A673 (cell line): ENCODE results near the gene EIF3L. TPM values are rescaled to one million over a fixed set of nuclear protein-coding genes. Genes with fewer than 3 reads are reported as not detected.
A peak's percentile ranks its signal among the peaks of the same experiment; 100 is the strongest.

Experiments used
- BruUV-seq: library from RNA; stranded (reverse); fragments of 400-500 nt; replicated peaks from 2 replicates; lab custom pipeline; 2021; lab: Mats Ljungman, UMichigan
- CTCF ChIA-PET: fragments of 300-600 bp; sonication (Branson Sonifier 250); formaldehyde crosslinking; loops from one replicate; lab custom pipeline; 2022; ENCODE audit warnings: antibody characterized with exemption; lab: Charles Lee
- POLR2A ChIA-PET: fragments of 300-600 bp; sonication (Branson Sonifier 250); formaldehyde crosslinking; loops from one replicate; lab custom pipeline; 2022; ENCODE audit warnings: antibody characterized with exemption; ENCODE audit not compliant: low non-redundant PET; lab: Charles Lee
- DNase-seq: peaks from one replicate; pipeline ENCODE4 v3.0.0-alpha.2; 2015; ENCODE audit warnings: low spot score
- H3K27ac ChIP-seq: fragments of 200-600 bp; sonication (generic); 2 replicates; pipeline ENCODE4 v1.5.1; 2016; ENCODE audit warnings: mixed run types, low read depth, mild to moderate bottlenecking, mixed read lengths, antibody characterized with exemption, low read length; ENCODE audit not compliant: poor library complexity, severe bottlenecking
- H3K27me3 ChIP-seq: fragments of 200-600 bp; sonication (generic); replicated peaks from 2 replicates; pipeline ENCODE4 v1.6.1; 2017; ENCODE audit warnings: mixed run types, low read depth, mild to moderate bottlenecking, mixed read lengths, antibody characterized with exemption, low read length; ENCODE audit not compliant: insufficient read depth, poor library complexity
- H3K36me3 ChIP-seq: fragments of 200-600 bp; sonication (generic); 2 replicates; pipeline ENCODE4 v1.6.1; 2016; ENCODE audit warnings: mixed run types, mild to moderate bottlenecking, mixed read lengths, antibody characterized with exemption, low read length; ENCODE audit not compliant: insufficient read depth, poor library complexity, severe bottlenecking
- H3K4me1 ChIP-seq: fragments of 200-600 bp; sonication (generic); 2 replicates; pipeline ENCODE4 v1.6.1; 2017; ENCODE audit warnings: mixed run types, mild to moderate bottlenecking, mixed read lengths, antibody characterized with exemption, low read length; ENCODE audit not compliant: insufficient read depth, poor library complexity, severe bottlenecking
- H3K4me3 ChIP-seq: fragments of 200-600 bp; sonication (generic); 2 replicates; pipeline ENCODE4 v1.5.1; 2016; ENCODE audit warnings: low read depth, mixed run types, mild to moderate bottlenecking, mixed read lengths, low read length; ENCODE audit not compliant: poor library complexity, severe bottlenecking
- H3K9me3 ChIP-seq: fragments of 200-600 bp; sonication (generic); 2 replicates; pipeline ENCODE4 v1.6.1; 2016; ENCODE audit warnings: mixed run types, low read depth, mild to moderate bottlenecking, mixed read lengths, antibody characterized with exemption, low read length; ENCODE audit not compliant: poor library complexity, severe bottlenecking
- EZH2 ChIP-seq: fragments of 200-600 bp; sonication (generic); IDR thresholded peaks from 2 replicates; pipeline ENCODE4 v1.6.1; 2017; ENCODE audit warnings: borderline replicate concordance, low read depth, mild to moderate bottlenecking, mixed read lengths, antibody characterized with exemption, low read length; ENCODE audit not compliant: poor library complexity, severe bottlenecking
- intact Hi-C: fragments of 100-400 bp; cut with micrococcal nuclease; formaldehyde crosslinking; loops from one replicate; pipeline ENCODE4 v1.10.0; 2022; ENCODE audit not compliant: unreplicated experiment
- total RNA-seq: library from RNA; stranded (reverse); gene quantifications from 2 replicates; pipeline ENCODE4 v1.2.3, GENCODE V29; 2021
- TF ChIP-seq, protein P1 (sequence below): fragments of 300-800, 200-600 bp; sonication (generic); conservative IDR thresholded peaks from 2 replicates; pipeline ENCODE4 v1.5.1; 2017; ENCODE audit warnings: low read depth, mild to moderate bottlenecking, antibody characterized with exemption, low read length, moderate library complexity, mixed read lengths

EIF3L gene
- total RNA-seq, 1 experiment from 2014 or later: 492 TPM

DNA sequence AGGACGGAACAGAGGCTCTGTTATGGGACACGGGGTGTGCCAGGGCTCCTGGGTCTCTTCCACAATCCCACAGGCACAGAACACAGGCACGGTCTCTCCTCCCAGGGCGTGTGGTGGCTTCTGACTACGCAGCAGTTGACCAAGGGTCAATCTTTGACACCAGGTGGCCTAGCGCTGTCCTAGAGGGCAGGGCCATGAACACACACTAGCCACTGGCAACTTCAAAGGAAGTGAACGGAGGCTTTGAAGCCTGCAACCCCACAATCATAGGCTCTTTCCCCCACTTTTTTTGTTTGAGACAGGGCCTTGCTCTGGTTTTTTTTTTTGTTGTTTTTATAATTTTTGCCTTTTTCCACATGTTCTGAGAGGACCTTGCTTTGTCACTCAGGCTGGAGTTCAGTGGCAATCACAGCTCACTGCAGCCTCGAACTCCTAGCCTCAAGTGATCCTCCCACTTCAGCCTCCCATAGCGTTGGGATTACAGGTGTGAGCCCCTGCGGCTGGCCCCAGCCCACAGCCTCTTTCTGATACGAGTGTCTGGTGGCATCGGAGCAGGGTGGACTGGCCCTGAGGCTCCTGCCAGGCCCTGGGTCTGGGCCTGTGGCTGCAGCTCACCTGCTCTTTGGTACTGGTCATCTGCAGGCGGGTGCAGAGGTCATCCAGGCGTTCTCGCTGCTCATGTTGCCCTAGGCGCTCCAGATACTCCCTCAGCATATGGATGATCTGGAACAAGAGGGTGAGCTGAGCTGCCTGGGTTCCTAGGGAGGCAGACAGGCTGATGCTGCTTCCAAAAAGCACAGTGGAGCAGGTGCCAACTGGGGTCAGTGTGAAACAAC lies 17.0 kb upstream of the EIF3L start:
- Histone ChIP-seq H3K36me3 (peaks cover 41% of the 10 kb centered on the region), H3K27me3 (no peaks in the 10 kb centered on the region), H3K27ac (no peak overlapping the region), H3K9me3 (no peaks in the 10 kb centered on the region), H3K4me3 (no peak overlapping the region), H3K4me1 (no peaks in the 10 kb centered on the region)
- intact Hi-C loops: no loop called here
- TF ChIP-seq EZH2: no peak
- TF ChIP-seq, protein P1, sequence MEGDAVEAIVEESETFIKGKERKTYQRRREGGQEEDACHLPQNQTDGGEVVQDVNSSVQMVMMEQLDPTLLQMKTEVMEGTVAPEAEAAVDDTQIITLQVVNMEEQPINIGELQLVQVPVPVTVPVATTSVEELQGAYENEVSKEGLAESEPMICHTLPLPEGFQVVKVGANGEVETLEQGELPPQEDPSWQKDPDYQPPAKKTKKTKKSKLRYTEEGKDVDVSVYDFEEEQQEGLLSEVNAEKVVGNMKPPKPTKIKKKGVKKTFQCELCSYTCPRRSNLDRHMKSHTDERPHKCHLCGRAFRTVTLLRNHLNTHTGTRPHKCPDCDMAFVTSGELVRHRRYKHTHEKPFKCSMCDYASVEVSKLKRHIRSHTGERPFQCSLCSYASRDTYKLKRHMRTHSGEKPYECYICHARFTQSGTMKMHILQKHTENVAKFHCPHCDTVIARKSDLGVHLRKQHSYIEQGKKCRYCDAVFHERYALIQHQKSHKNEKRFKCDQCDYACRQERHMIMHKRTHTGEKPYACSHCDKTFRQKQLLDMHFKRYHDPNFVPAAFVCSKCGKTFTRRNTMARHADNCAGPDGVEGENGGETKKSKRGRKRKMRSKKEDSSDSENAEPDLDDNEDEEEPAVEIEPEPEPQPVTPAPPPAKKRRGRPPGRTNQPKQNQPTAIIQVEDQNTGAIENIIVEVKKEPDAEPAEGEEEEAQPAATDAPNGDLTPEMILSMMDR: no peak
- no peak for DNase-seq
- BruUV-seq: no TSS peak
- ChIA-PET CTCF (no interaction called here), POLR2A (no interaction called here)

DNA sequence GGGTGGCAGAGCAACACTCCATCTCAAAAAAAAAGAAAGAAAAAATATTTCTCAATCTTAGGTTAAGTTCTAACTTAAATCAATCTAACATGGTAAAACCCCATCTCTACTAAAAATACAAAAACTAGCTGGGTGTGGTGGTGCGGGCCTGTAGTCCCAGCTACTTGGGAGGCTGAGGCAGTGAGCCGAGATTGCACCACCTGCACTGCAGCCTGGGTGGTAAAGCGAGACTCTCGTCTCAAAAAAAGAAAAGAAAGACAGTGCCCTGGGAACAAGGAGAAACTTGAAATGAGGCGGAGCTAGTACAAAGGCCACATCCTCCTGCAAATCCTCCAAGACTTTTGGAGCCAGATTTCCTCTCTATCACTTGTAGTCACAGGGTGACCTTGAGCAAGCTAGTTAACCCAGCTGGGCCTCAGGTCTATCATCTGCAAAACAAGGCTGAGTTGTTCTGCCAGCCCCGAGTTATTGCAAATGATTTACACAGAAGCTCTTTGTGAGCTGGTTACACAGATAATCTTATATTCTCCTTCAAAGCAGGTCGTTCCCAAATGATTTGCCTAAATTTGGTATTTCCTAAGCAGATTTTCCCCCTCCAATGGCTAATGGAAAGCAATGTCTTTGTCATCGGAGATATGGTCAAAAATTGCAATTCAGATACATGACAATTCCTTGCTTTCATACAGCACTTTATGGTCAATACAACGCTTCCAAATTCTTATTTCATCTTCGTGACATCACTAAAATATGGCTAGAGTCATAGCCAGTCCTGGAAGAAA lies 7.0 kb upstream of the EIF3L start:
- Histone ChIP-seq H3K27ac (no peak overlapping the region), H3K9me3 (peaks cover 10% of the 10 kb centered on the region), H3K4me1 (no peaks in the 10 kb centered on the region), H3K36me3 (peaks cover 14% of the 10 kb centered on the region), H3K4me3 (peak overlapping the region; percentile 79), H3K27me3 (no peaks in the 10 kb centered on the region)
- no peak for DNase-seq
- no TSS peak for BruUV-seq
- intact Hi-C loops: no loop called here
- ChIA-PET POLR2A (no interaction called here), CTCF (interaction anchor here (0.5 kb wide), 1 partner anchor 25 kb away, joined by 3 read pairs; no protein-coding TSS in a partner anchor)
- no peak for TF ChIP-seq EZH2
- TF ChIP-seq, protein P1: no peak

DNA sequence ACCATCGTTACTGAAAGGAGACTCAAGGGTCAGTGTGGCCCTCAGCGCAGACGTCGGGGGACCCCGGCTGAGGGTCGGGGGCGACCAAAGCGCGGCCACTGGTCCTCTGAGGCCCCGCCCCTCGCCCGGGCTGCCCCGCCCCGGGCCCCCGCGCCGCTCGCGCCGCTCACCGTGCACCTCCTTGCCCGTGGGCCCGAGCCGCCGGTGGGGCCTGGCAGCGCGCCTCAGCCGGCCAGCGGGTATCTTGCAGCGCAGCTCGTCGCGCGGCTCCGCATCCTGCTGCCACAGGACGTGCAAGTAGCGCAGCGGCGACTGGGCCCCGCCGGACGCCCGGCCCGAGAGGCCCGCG lies 5.5 kb upstream of the EIF3L start:
- H3K27me3 ChIP-seq: no peaks in the 10 kb centered on the region
- H3K9me3 ChIP-seq: peaks cover 10% of the 10 kb centered on the region
- no peaks in the 10 kb centered on the region for H3K4me1 ChIP-seq
- POLR2A ChIA-PET: no interaction called here
- no peak for DNase-seq
- intact Hi-C loops: no loop called here
- TF ChIP-seq, protein P1: no peak
- no peak for TF ChIP-seq EZH2
- H3K36me3 ChIP-seq: peaks cover 6% of the 10 kb centered on the region
- CTCF ChIA-PET: interaction anchor here (0.6 to 1.0 kb wide), 2 partner anchors 25 to 90 kb away, joined by 3 read pairs; no protein-coding TSS in a partner anchor
- peak overlapping the region; percentile 75 for H3K27ac ChIP-seq
- peak overlapping the region; percentile 79 for H3K4me3 ChIP-seq
- BruUV-seq: no TSS peak
